Germinal center (tissue), 1 donor: ENCODE results near the gene ZNF442.
"Not testable (repeated sequence)": the region's sequence is repeated elsewhere in the genome, so short reads cannot be mapped to it uniquely, and the experiment has no call there.

Source experiments
- DNase-seq: peaks from one replicate; pipeline ENCODE4 v3.0.0; 2012; ENCODE audit warnings: mixed read lengths, low spot score

Gene ZNF442

DNA sequence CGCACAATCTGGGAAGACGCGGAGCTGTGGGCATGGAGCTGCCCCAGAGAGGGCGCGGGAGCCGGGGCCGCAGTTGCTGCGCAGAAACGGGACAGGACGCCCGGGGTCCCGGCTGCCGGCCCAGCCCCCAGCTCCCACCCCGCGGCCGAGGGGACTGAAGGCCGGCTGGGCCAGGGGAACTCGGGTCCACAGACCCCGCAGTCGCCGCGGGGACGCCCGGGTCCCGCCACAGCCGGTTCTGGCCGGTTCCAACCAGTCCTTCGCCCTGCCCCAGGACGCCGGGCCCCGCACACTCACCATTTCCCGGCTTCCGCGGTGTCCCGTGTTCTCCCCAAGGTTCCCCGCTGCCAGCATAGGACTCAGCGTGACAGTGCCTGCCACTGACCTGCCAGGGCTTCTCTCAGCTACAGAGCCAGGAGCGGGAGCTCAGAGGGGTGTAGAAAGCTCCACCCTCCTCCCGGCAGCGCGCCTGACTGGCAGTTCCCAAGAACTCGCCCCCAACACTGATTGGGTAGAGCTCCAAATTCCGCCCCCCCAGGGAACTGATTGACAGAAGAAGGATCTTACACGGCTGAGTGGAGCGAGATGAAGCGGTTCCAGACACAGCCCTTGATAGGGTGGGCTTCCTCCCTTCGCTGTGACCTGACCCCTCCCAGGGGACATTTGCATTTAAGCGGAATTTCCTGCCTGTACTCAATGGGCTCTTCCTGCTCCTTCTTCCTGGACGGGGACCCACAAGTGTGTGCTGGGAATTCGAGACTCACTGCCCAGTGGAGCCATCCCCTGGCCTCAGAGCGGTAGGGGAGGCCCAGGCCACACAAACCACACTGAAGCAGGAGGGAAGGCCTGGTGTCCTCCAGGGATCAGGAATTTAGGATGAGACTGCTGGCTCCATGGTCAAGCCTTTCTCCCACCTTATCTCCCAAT, at the start of gene ZNF442:
TSS of gene ZNF442 (minus strand) at position 448 of the 927 bp plus-strand sequence. CDS start 2,052 bp downstream, outside the sequence.
- DNase-seq: peak; percentile 96

DNA sequence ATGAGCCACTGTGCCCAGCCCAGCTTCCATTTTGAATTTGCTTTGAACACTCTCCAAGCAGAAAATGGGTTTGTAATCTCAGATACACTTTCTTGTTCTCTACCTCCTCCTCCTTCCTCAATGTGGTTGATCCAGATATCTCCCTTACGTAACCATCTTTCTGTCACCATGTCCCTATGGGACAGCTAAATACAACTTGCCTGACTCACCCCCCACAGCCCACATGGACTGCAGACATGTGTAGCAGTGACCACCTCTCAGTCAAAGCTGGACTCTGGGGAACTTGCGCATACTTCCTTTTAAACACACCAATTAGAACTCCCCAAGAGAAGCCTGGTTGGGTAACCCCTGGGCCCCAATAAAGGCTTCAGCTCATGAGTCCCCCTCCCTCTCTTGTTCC, 46.4 kb upstream of the ZNF442 start:
- DNase-seq: no peak

DNA sequence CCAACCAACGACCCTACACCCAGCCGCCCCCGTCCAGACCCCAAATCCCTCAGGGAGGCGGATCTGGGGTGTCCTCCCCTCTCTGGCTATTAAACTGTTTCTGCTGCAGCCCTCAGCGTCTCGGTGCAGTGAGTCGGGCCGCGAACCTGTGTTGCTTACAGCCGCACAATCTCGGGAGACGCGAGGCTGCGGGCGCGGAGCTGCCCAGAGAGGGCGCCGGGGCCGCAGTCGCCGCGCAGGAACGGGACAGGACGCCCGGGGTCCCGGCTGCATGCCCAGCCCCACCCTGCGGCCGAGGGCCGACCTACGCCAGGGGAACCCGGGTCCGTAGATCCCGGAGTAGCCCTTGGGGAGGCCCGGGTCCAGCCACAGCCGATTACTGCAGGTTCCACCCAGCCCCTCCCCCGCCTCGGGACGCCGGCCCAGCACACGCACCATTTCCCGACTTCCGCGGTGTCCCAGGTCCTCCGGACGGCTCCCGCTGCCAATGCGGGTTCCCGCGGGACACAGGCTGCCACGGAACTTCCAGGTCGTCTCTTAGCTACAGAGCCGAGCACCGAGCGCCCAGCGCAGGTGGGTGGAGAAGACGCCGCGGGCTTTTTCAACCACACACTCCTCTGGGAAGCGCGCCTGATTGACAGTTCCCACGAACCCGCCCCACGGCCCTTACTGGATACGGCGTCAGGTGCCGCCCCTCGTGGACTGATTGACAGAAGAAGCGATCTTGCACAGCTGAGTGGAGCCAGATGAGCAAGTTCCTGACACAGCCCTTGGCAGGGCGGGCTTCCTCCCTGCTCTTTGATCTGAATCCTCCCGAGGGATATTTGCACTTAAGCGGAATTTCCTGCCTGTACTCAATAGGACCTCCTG, 35.4 kb upstream of the ZNF442 start, which contains the start of gene ZNF799:
TSS of gene ZNF799 (minus strand) at position 639 of the 870 bp plus-strand sequence. CDS start at position 438, 201 bp downstream.
- DNase-seq: peak; percentile 83

DNA sequence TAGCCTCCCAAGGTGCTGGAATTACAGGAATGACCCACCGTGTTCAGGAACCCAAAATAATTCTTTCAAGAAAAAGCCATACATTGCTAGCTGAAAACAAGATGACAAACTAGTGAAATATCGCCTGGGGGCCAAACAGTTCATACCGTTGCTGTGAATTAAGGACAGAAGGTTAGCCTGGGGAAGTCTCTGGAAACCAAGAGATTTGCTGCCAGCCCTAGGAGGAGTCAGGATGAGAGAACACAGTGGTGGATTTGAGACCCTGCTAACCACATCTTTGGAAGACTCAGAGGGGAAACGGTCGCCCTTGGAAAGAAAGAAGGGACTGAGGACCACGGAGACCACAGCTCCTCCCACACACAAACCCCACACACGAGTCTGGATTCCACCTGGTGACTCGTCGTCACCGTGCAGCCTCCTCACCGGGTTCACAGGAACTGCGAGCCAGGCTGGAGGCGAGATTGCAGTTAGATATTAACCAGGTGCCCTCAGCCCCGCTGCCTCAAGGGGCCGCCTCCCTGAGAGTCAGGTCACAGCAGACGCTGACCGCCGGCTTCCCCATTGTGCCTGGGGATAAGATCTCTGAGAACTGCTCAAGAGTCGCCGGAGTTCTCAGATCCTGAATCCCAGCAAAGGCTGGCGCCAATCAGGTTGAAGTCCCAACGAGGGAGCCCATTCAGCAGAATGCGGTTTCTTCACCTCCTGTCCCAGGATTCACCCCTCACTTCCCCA, 34.6 kb upstream of the ZNF442 start:
- not testable (repeated sequence) for DNase-seq

DNA sequence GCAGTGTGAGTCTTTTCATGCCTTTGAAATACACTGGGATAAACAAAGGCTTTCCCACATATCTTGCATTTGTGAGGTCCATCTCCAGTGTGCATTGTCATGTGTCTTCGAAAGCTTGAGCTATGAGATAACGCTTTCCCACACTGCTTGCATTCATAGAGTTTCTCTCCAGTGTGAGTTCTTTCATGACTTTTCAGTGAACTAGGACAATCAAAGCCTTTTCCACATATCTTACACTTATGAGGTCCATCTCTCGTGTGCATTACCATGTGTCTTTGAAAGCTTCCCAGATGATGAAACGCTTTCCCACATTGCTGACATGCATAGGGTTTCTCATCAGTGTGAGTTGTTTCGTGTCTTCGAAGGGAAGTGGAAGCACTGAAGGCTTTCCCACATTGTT, 25.7 kb upstream of the ZNF442 start:
- not testable (repeated sequence) for DNase-seq

DNA sequence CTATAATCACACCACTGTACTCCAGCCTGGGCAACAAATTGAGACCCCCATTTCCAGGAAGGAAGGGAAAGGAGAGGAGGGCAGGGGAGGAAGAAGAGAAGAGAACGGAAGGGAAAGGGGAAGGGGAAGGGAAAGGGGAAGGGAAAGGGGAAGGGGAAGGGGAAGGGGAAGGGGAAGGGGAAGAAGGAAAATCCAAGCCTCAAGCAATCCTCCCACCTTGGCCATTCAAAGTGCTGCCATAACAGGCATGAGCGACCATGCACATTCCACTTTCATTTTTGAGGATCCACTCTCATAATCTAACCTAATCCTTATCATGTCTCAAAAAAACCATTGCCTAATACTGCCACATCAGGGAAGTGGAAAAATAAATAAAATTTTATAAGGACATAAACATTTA, 20.9 kb upstream of the ZNF442 start:
- DNase-seq: not testable (repeated sequence)

DNA sequence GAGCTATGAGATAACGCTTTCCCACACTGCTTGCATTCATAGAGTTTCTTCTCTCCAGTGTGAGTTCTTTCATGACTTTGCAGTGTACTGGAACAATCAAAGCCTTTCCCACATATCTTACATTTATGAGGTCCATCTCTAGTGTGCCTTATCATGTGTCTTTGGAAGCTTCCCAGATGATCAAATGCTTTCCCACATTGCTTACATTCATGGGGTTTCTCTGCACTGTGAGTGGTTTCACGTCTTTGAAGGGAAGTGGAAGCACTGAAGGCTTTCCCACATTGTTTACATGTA, 14.9 kb upstream of the ZNF442 start:
- no peak for DNase-seq

DNA sequence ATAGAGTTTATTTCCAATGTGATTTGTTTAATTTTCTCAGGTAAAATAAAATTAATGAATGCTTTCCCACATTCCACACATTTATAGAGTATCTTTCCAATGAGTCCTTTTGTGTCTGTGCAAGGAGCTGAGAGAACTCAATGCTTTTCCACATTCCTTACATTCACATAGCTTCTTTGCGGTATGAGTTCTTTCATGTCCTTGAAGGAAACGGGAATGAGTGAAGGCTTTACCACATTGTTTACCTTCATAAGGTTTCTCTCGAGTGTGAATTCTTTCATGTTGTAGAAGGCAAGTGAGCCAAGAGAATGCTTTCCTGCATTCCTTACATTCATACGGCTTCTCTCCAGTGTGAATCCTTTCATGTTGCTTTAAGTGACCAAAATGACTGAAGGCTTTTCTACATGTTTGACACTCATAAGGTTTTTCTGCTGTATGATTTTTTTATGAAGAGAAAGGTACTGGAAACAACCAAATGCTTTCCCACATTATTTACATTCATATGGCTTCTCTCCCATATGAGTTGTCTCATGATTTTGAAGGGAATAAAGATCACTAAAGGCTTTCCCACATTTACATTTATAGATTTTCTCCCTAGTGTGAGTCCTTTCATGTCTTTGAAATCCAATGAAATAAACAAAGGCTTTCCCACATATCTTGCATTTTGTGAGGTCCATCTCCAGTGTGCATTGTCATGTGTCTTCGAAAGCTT, 14.4 kb upstream of the ZNF442 start:
- DNase-seq: no peak

DNA sequence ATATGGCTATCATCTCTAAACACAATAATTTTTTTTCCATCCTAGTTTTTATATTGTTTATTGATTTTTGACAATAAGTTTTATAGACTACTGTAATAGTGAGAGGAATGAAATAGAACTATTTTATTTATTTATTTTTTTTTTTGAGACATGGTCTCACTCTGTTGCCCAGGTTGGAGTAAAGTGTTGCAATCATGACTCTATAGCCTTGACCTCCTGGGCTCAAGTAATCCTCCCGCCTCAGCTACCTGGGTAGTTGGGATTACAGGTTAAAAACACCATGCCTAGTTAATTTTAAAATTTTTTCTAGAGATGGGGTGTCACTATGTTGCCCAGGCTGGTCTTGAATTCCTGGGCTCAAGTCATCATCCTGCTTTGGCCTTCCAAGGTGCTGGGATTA, 8.5 kb upstream of the ZNF442 start:
- DNase-seq: no peak

DNA sequence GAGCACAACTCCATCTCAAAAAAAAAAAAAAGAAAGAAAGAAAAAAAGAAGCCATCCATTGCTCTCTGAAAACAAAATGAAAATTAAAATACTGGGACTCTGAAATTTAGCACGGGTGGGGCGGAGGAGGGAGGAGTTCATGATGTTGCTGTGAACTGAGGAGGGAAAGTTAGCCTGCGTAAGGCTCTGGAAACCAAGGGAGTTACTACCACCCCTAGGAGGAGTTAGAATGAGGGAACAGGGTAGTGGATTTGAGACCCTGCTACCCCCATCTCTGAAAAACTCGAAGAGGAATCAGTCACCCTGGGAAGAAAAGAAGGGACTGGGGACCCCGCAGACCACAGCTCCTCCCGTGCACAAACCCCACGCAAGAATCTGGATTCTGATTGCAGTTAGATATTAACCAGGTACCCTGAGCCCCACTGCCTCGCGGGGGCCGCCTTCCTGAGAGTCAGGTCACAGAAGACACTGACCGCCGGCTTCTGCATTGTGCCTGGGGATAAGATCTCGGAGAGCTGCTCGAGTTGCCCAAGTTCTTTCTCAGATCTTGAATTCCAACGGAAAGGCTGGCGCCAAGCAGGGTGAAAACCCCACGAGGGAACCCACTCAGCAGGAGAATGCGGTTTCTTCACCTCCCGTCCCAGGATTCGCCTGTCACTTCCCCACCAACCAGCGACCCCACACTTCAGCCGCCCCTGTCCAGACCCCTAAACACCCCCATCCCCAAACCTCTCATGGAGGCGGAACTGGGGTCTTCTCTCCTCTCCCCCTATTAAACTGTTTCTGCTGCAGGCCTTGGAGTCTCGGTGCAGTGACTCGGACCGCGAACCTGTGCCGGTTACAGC, 870 bp downstream of the ZNF442 start:
- DNase-seq: no peak

DNA sequence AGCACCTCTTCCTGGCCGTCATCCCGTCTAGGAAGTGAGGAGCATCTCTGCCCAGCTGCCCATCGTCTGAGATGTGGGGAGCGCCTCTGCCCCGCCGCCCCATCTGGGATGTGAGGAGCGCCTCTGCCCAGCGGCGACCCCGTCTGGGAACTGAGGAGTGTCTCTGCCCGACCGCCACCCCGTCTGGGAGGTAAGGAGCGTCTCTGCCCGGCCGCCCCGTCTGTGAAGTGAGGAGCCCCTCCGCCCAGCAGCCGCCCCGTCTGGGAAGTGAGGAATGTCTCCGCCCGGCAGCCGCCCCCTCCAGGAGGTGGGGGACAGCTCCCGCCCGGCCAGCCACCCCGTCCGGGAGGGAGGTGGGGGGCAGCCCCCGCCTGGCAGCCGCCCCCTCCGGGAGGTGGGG, 3.2 kb downstream of the ZNF442 start:
- DNase-seq: not testable (repeated sequence)

DNA sequence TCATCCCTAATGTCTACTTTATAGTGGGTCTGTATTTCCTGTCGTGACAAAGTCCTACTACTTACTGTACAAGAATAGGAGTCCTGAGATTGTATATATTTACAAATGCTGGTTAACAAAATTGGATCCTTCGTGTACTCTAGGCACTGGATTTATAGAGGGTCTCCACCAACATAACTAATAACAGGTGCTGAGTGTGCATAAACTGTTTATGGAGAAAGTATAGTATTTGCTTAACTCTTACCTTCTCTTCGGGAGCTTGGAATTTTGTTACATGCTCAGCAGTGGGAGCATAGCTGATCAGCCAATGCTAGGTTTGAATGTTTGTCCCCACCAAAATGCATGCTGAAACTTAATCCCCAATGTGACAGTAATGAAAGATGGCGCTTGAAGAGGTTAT, 12.1 kb downstream of the ZNF442 start:
- DNase-seq: no peak

DNA sequence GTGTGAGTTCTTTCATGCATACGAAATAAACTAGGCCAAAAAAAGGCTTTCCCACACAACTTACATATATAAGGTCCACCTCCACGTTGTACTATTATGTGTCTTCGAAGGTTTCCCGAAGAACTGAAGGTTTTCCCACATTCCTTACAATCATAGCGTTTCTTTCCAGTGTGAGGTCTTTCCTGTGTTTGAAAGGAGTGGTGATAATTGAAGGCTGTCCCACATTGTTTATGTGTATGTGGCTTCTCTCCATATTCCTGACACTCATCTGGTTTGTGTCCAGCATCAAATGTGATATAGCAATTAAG, 14.6 kb downstream of the ZNF442 start:
- no peak for DNase-seq

DNA sequence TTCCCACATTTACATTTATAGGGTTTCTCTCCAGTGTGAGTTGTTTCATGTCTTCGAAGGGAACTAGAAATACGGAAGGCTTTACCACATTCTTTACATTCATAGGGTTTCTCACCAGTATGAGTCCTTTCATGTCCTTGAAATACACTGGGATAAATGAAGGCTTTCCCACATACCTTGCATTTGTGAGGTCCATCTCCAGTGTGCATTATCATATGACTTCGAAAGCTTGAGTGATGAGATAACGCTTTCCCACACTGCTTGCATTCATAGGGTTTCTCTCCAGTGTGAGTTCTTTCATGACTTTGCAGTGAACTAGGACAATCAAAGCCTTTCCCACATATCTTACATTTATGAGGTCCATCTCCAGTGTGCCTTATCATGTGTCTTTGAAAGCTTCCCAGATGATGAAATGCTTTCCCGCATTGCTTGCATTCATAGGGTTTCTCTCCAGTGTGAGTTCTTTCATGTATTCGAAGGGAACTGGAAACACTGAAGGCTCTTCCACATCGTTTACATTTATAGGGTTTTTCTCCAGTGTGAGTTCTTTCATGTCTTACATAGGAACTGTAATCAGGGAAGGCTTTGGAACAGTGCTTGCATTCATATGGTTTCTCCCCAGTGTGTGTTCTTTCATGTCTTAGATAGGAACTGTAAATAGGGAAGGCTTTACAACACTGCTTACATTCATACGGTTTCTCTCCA, 15.1 kb downstream of the ZNF442 start:
- DNase-seq: no peak

DNA sequence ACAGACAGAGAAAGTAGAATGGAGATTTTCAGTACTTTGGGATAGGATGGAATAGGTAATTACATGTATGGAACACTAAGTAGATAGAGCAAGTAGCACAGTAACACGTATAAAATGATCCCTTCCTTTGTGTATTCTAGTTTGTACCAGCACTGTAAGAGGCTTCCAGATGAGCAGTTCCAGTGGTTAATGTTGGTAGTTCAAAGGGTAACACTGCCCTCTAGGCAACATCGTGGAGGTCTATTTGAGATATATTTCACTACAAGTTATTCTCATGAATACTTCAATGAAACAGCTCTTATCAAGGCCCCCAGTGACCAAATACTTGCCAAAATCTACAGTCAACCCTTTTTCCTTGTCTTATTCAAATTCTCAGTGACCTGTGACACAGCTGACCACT, 18.6 kb downstream of the ZNF442 start:
- no peak for DNase-seq

DNA sequence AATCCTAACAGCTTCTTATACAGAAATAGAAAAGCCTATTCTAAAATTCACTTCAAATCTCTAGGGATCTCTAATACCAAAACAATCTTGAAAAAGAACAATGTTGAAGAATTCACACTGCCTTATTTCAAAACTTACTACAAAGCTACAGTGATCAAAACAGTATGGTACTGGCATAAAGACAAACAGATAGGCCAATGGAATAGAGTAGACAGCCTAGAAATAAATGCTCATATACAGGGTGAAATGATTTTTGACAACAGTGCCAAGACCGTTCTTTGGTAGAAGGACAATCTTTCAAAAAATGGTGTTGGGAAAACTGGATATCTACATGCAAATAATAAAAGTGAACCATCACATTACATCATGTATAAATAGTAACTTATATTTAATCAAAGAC, 20.3 kb downstream of the ZNF442 start:
- no peak for DNase-seq

DNA sequence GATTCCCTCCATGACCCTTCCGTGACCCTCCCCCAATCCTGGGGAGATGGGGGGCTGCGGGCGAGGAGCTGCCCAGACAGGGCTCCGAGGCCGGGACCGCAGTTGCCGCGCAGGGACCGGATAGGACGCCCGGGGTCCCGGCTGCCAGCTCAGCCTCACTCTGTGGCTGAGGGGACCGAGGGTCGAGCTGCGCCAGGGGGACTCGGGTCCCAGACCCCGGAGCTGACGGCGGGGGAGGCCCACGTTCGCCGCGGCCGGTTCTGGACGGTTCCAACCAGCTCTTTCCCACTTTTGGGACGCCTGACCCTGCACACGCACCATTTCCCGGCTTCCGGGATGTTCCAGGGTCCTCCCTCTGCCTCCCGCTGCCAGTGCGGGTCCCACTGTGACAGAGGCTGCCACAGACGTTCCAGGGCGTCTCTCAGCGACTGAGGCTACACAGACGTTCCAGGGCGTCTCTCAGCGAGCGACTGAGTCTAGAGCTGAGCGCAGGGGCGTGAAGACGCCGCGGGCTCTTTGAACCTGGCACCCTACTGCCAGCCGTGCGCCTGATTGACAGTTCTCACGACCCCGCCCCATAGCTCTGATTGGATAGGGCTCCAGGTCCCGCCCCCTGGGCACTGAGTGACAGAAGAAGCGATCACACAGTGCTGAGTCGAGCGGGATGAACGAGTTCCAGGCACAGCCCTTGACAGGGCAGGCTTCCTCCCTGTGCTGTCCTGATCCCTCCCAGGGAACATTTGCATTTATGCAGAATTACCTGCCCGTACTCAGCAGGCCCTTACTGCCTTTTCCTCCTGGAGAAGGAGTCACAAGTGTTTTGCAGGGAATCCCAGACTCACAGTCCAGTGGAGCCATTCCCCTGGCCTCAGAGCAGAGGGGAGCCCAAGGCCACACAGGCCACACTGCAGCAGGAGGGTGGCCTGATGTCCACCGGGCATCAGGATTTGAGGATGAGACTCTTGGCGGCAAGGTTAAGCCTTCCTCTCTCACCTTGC, 32.0 kb downstream of the ZNF442 start, which contains the start of gene ZNF563:
TSS of gene ZNF563 (minus strand) at position 472 of the 998 bp plus-strand sequence. CDS start at position 321, 151 bp downstream.
- DNase-seq: peak; percentile 97

DNA sequence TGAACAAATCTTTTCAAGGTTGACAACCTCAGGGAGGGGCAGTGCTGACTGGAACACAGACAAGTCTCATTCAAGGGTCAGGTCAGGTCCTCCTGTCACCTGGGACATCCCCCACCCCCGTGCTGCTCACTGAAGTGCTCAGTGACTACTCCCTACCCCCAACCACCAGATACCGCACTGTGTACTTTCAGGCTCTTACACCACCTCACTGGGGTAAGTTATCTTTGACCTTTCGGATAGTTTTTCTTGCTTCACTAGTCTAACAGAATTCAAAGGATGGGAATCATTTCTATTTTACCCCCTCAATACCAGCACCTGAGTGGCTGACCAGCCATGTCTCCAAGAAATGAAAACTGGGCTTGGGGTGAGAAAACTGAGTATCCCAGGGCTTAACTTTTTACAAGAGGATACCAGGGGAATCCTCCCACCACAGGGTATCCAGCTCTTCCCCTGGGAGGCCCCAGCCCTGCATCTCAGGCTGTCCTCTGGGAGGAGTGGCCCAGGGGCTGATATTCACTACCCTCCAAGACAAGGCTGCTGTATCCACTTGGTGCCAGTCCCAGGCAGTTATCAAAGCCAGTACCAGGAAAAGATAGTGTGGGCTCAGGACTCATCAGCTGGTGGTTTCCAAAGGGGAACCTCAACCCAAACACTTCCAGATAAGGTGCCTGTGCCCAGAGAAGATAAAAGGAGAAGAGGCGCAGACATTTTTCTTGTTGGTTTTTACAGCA, 34.1 kb downstream of the ZNF442 start:
- DNase-seq: peak; percentile 38
